ENCODE results near the gene ACCSL.

Gene ACCSL

GRCh38 chr11:44018127-44018521 is 29.7 kb upstream of the ACCSL start:
- no peak for DNase-seq (ENCODE audit: low spot score)
- FAIRE-seq = no peak

GRCh38 chr11:44018829-44019228 is 29.0 kb upstream of the ACCSL start:
- DNase-seq (ENCODE audit: low spot score) = no peak
- no peak for FAIRE-seq

DNA sequence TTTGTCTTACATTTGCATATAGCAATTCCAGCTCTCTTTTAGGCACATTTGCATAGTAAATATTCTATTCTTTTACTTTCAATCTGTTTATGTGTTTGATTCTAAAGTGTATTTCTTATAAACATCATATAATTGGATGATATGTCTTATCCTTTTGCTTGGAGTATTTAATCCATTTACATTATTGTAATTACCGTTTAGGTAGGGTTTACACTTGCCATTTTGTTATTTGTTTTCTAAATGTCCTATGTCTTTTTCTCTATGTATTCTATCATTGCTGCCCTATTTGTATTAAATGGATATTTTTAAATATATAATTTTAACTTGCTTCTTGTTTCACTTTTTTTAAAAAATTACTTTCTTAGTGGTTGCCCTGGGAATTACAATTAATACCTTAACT is 22.8 kb upstream of the ACCSL start:
- FAIRE-seq = no peak
- no peak for DNase-seq (ENCODE audit: low spot score)

DNA sequence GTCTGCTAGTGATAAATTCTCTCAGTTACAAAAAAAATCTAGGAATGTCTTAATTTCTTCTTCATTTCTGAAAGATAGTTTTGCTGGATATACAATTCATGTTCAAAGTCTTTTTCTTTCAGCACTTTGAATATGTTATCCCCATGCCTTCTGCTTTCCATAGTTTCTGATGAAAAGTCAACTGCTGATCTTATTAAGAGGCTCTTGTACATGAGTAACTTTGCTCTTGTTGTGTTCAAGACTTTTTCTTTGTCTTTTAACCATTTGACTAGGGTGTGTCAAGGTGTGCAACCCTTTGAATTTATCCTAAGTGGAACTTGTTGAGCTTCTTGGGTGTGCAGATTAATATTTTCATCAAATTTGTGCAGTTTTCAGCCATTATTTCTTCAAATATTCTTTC is 22.1 kb upstream of the ACCSL start:
- FAIRE-seq = no peak
- DNase-seq (ENCODE audit: low spot score) = no peak

DNA sequence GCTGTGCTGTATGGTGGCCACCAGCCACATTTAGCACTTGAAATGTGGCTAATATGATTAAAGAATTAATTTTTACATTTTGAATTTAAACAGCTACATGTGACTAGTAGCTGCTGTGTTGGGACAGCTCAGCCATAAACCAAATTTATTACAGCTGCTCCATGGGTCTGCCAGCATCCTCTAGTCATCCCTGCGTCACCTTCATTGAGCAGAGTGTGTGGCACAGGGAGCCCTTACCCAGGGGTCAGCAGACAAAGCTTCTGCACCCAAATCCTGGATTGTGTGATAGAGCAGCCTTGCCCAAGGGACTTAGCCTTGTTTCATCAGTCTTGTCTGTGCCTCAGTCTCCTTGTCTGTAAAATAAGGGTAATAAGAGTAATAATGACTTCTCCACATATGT is 19.4 kb upstream of the ACCSL start:
- DNase-seq (ENCODE audit: low spot score) (no peak), FAIRE-seq (no peak)

GRCh38 chr11:44028816-44029506 is 18.8 kb upstream of the ACCSL start:
- no peak for DNase-seq (ENCODE audit: low spot score)
- FAIRE-seq = no peak

GRCh38 chr11:44029507-44029845 is 18.3 kb upstream of the ACCSL start:
- no peak for DNase-seq (ENCODE audit: low spot score)
- no peak for FAIRE-seq

- no peak for FAIRE-seq
Measured at GRCh38 chr11:44029977-44030911, 17.5 kb upstream of the ACCSL start.

DNA sequence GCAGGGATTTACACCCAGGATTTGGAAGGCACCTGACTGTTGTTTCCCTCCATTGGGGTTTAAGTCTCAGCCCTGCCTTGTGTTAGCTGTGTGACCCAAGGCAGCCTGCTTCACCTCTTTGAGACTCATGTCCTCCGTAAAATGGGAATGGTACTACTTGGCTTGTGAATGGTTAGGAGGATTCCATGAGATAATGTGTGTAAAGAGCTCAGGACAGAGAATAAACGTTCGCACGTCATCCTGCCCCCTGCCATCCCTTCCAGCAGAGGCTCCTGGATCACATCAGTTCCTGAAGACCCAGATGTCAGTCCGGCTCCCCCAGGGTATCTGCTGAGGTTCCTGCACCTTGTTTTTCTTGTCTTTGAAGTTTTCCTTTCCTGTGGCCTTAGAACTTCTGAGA is 16.8 kb upstream of the ACCSL start:
- FAIRE-seq (no peak), DNase-seq (ENCODE audit: low spot score) (no peak)

More at GRCh38 chr11:44029977-44030911, 17.5 kb upstream of the ACCSL start:
- no peak for DNase-seq (ENCODE audit: low spot score)

- no peak for FAIRE-seq
- no peak for DNase-seq (ENCODE audit: low spot score)
Measured at GRCh38 chr11:44031549-44031948, 16.2 kb upstream of the ACCSL start.

DNA sequence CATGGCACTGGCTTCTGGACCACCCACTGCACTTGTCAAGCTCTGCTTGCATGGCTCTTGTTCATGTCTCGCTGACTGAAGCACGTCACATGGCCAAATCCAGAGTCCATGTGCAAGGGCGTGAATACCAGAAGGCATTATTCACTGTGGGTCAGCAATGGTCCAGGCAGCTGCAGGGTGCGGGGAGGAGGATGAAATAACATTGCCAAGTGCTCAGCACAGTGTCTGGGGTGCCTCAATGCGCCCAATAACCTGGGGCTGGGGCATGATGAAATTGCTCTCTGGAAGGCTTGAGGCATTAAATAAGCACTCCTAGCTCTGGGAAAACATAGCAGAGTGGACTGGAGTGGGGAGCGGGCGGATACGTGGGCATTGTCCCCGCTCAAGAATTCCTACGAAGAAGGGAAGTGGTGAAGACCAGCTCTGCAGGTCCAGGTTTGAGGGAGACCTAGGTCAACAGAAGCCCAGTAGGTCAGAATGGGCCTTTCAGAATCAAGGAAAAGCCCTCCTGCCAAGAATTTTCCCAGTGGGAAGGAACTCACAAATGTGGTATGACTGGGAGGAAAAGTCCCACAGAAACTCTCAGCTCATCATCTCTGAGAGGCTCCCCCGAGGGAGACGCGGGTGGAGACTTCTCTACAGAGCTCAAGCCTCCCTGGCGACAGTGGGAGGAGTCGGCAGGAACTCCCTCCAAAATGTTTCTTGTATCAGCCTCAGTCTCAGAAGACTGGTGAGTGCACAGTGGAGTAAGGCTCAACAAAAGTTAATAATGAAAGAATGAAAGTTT is 15.3 kb upstream of the ACCSL start:
- FAIRE-seq (no peak), DNase-seq (ENCODE audit: low spot score) (no peak)

GRCh38 chr11:44033411-44033850 is 14.3 kb upstream of the ACCSL start:
- DNase-seq (ENCODE audit: low spot score) (no peak), FAIRE-seq (no peak)

GRCh38 chr11:44033856-44034255 is 13.9 kb upstream of the ACCSL start:
- FAIRE-seq (no peak), DNase-seq (ENCODE audit: low spot score) (no peak)

- FAIRE-seq (no peak), DNase-seq (ENCODE audit: low spot score) (no peak)
Measured at GRCh38 chr11:44034639-44035038, 13.1 kb upstream of the ACCSL start.

- DNase-seq (ENCODE audit: low spot score) = peak; percentile 55
- no peak for FAIRE-seq
Measured at GRCh38 chr11:44036811-44037657, 10.7 kb upstream of the ACCSL start.

DNA sequence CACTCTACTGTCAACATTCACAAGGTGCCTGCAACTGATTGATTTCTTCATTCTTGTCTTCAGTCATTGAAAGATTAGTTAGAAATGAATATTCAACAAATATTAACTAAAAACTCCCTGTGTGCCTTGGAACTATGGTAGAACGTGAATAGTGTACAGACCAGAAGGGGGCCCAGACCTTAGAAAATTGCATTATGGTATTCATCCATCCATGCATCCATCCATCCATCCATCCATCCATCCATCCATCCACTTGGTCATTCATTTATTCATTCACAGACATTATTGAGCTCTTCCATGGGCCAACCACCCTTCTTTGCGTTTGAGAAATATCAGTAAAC is 10.2 kb upstream of the ACCSL start:
- DNase-seq (ENCODE audit: low spot score) (no peak), FAIRE-seq (no peak)

DNA sequence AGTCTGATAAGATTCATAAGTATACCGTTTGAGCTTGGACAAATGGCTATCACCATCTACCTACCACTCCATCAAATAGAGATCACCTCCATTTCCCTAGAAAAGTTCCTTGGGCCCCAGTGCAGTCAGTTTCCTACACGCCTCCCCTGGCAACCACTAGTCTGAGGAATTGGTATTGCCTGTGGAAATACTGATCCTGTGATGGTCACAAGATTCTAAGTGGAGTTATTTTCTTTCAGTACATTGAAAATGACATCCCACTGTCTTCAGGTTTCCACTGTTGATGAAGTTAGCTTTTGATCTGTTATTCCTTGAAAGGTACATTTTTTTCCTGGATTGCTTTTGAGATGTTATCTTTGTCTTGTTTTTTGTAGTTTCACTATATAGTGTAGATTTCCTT is 4.6 kb upstream of the ACCSL start:
- FAIRE-seq (no peak), DNase-seq (ENCODE audit: low spot score) (no peak)

- FAIRE-seq = no peak
Measured at GRCh38 chr11:44046182-44046581, 1.6 kb upstream of the ACCSL start.

GRCh38 chr11:44047298-44047697 is 483 bp upstream of the ACCSL start:
- DNase-seq (ENCODE audit: low spot score) = no peak
- FAIRE-seq = no peak

More at GRCh38 chr11:44046182-44046581, 1.6 kb upstream of the ACCSL start:
- DNase-seq (ENCODE audit: low spot score) = no peak

GRCh38 chr11:44049832-44050231 is 2.1 kb downstream of the ACCSL start:
- DNase-seq (ENCODE audit: low spot score) = no peak
- no peak for FAIRE-seq

GRCh38 chr11:44051171-44051570 is 3.4 kb downstream of the ACCSL start:
- no peak for FAIRE-seq
- DNase-seq (ENCODE audit: low spot score) = no peak
